HepG2 (cell line): ENCODE data around the gene HES1. TPM values are rescaled to one million over a fixed set of nuclear protein-coding genes. Genes with fewer than 3 reads are reported as not detected.
A peak's percentile ranks its signal among the peaks of the same experiment; 100 is the strongest.

Experiments
- ATF4 ChIP-seq, 2 experiments: fragments of 450-650 bp in 1 of 2; sonication (generic) in 1 of 2; formaldehyde crosslinking; IDR thresholded peaks; 2 replicates each; pipeline versions ENCODE4 v1.5.0 to v1.8.0; 2020 to 2022; ENCODE audit warnings: mild to moderate bottlenecking in 1 of 2, missing genetic modification reagents in 1 of 2
- CHD4 ChIP-seq: fragments of 200-600 bp; sonication (generic); IDR thresholded peaks from 2 replicates; pipeline ENCODE4 v1.7.0; 2017; ENCODE audit warnings: mild to moderate bottlenecking, low read length, borderline replicate concordance
- EED ChIP-seq: sonication (generic); formaldehyde crosslinking; IDR thresholded peaks from 2 replicates; pipeline ENCODE4 v1.5.0; 2020; ENCODE audit warnings: mild to moderate bottlenecking, missing genetic modification reagents
- EHMT2 ChIP-seq: fragments of 200-600 bp; sonication (generic); IDR thresholded peaks from 2 replicates; pipeline ENCODE4 v1.7.0; 2017; ENCODE audit warnings: antibody characterized with exemption, low read depth, low read length, borderline replicate concordance
- ESRRA ChIP-seq: sonication (generic); formaldehyde crosslinking; IDR thresholded peaks from 2 replicates; pipeline ENCODE4 v1.5.1; 2020; ENCODE audit warnings: mild to moderate bottlenecking, low read depth, missing genetic modification reagents
- FOXA3 ChIP-seq: IDR thresholded peaks from 2 replicates; pipeline ENCODE4 v1.6.1; 2016; ENCODE audit warnings: missing genetic modification reagents, missing compliant biosample characterization
- HDAC2 ChIP-seq: sonication (generic); formaldehyde crosslinking; IDR thresholded peaks from 2 replicates; pipeline ENCODE4 v1.4.0; 2020; ENCODE audit warnings: missing genetic modification reagents
- HNRNPL ChIP-seq: fragments of 200-400 bp; formaldehyde crosslinking; IDR thresholded peaks from 2 replicates; pipeline ENCODE4 v1.6.1; 2017; ENCODE audit warnings: mild to moderate bottlenecking, low read depth, low read length
- MTF2 ChIP-seq: sonication (generic); formaldehyde crosslinking; IDR thresholded peaks from 2 replicates; pipeline ENCODE4 v1.5.0; 2020; ENCODE audit warnings: missing genetic modification reagents, borderline replicate concordance
- MYNN ChIP-seq: sonication (generic); formaldehyde crosslinking; IDR thresholded peaks from 2 replicates; pipeline ENCODE4 v1.4.0; 2020; ENCODE audit warnings: mild to moderate bottlenecking, low read depth, missing genetic modification reagents
- NFRKB ChIP-seq: fragments of 450-650 bp; IDR thresholded peaks from 2 replicates; pipeline ENCODE4 v1.6.1; 2017
- PAXIP1 ChIP-seq: sonication (generic); formaldehyde crosslinking; conservative IDR thresholded peaks from 2 replicates; pipeline ENCODE4 v1.4.0; 2020; ENCODE audit warnings: mild to moderate bottlenecking, missing genetic modification reagents, moderate library complexity
- SMAD3 ChIP-seq: sonication (generic); formaldehyde crosslinking; IDR thresholded peaks from 2 replicates; pipeline ENCODE4 v1.4.0; 2020; ENCODE audit warnings: missing genetic modification reagents
- SRSF4 ChIP-seq: fragments of 200-400 bp; formaldehyde crosslinking; IDR thresholded peaks from one replicate; pipeline ENCODE4 v1.6.1; 2018; ENCODE audit warnings: mild to moderate bottlenecking, low read depth, low read length, moderate library complexity; ENCODE audit not compliant: poor library complexity, severe bottlenecking
- SSRP1 ChIP-seq: IDR thresholded peaks from 2 replicates; pipeline ENCODE4 v1.6.1; 2016; ENCODE audit warnings: control low read depth
- TARDBP ChIP-seq: sonication (generic); formaldehyde crosslinking; IDR thresholded peaks from 2 replicates; pipeline ENCODE4 v1.8.0; 2022; ENCODE audit warnings: mild to moderate bottlenecking, missing genetic modification reagents
- TFAP4 ChIP-seq: sonication (generic); IDR thresholded peaks from 2 replicates; pipeline ENCODE4 v1.6.1; 2016; ENCODE audit warnings: low read depth, borderline replicate concordance
- TP53 ChIP-seq: sonication (generic); formaldehyde crosslinking; conservative IDR thresholded peaks from 2 replicates; pipeline ENCODE4 v1.4.0; 2020; ENCODE audit warnings: missing genetic modification reagents
- ZNF17 ChIP-seq: sonication (generic); formaldehyde crosslinking; IDR thresholded peaks from 2 replicates; pipeline ENCODE4 v1.5.0; 2020; ENCODE audit warnings: mild to moderate bottlenecking, missing genetic modification reagents
- ZNF350 ChIP-seq: sonication (generic); formaldehyde crosslinking; IDR thresholded peaks from 2 replicates; pipeline ENCODE4 v1.4.0; 2020; ENCODE audit warnings: mild to moderate bottlenecking, low read depth, missing genetic modification reagents, borderline replicate concordance
- ZNF441 ChIP-seq: sonication (generic); formaldehyde crosslinking; IDR thresholded peaks from 2 replicates; pipeline ENCODE4 v1.7.0; 2021; ENCODE audit warnings: missing genetic modification reagents, borderline replicate concordance
- ZNF576 ChIP-seq: sonication (generic); formaldehyde crosslinking; IDR thresholded peaks from 2 replicates; pipeline ENCODE4 v1.4.0; 2020; ENCODE audit warnings: mild to moderate bottlenecking, missing genetic modification reagents
- ZNF788 ChIP-seq: sonication (generic); formaldehyde crosslinking; IDR thresholded peaks from 2 replicates; pipeline ENCODE4 v1.5.0; 2020; ENCODE audit warnings: mild to moderate bottlenecking, missing genetic modification reagents, borderline replicate concordance
- ZNF878 ChIP-seq: sonication (generic); formaldehyde crosslinking; IDR thresholded peaks from 2 replicates; pipeline ENCODE4 v1.8.1; 2023; ENCODE audit warnings: mild to moderate bottlenecking, missing genetic modification reagents, moderate library complexity
- polyA plus RNA-seq, 8 experiments: library from polyadenylated mRNA; depleted of rRNA in 3 of 8; stranded (reverse) in 7 of 8; unstranded in 1 of 8; fragments of >200 nt; fragmentation: Illumina TruSeq in 4 of 8; extraction: Trizol in 4 of 8; gene quantifications; 2 replicates each; pipeline versions ENCODE4 v1.2.1 to v1.2.3, GENCODE V29; 2011 to 2016; ENCODE audit warnings: low read depth in 4 of 8, missing spikeins in 1 of 8, mixed read lengths in 1 of 8; ENCODE audit not compliant: insufficient read depth in 1 of 8
- total RNA-seq, 5 experiments: library from RNA; depleted of rRNA; stranded (reverse); fragments of >200 nt; fragmentation: Illumina TruSeq; extraction: Trizol; gene quantifications; 2 replicates each; pipeline ENCODE4 v1.2.3, GENCODE V29; 2016; ENCODE audit warnings: low read depth in 1 of 5

HES1 gene
- total and polyA plus RNA-seq, 2 of the 13 experiments (the other 11 are each of a cell fraction or from before 2014, with no cell fraction given) = 15.4 to 19.8 TPM

GRCh38 chr3:194112120-194113106 lies 23.5 kb upstream of the HES1 start (continued):
- TF ChIP-seq FOXA3 (CRISPR knock-in tag) (peak; percentile 76), ZNF350 (CRISPR knock-in tag) (peak; percentile 45; the same call in 1 of the 2 replicates), MTF2 (CRISPR knock-in tag) (no peak), ZNF878 (CRISPR knock-in tag) (peak; percentile 48; the same call in 1 of the 2 replicates), SSRP1 (CRISPR knock-in tag) (no peak), ZNF788 (CRISPR knock-in tag) (peak; percentile 51; the same call in 1 of the 2 replicates), TFAP4 (no peak), ZNF576 (CRISPR knock-in tag) (no peak), ZNF17 (CRISPR knock-in tag) (no peak), TARDBP (CRISPR knock-in tag) (peak; percentile 53; the same call in 1 of the 2 replicates), ZNF441 (CRISPR knock-in tag) (peak; percentile 54; the same call in 1 of the 2 replicates), TP53 (CRISPR knock-in tag) (0 out of 2 replicates have a peak, but pooled peaks have one; percentile 34), PAXIP1 (CRISPR knock-in tag) (peak; percentile 93), EHMT2 (peak; percentile 67; the same call in 1 of the 2 replicates), ATF4 (CRISPR knock-in tag; IDR thresholded peaks at IDR 0.05) (peak in 1 of 2 experiments; percentile 85; a peak in 2 of 4 replicates), EED (no peak), HDAC2 (CRISPR knock-in tag) (peak; percentile 77), CHD4 (0 out of 2 replicates have a peak, but pooled peaks have one; percentile 17), SRSF4 (no peak), MYNN (no peak), ESRRA (no peak), NFRKB (no peak), SMAD3 (peak; percentile 87; the same call in 1 of the 2 replicates), HNRNPL (no peak)
